Measurements from ENCODE around the gene GABRG2.

DNA sequence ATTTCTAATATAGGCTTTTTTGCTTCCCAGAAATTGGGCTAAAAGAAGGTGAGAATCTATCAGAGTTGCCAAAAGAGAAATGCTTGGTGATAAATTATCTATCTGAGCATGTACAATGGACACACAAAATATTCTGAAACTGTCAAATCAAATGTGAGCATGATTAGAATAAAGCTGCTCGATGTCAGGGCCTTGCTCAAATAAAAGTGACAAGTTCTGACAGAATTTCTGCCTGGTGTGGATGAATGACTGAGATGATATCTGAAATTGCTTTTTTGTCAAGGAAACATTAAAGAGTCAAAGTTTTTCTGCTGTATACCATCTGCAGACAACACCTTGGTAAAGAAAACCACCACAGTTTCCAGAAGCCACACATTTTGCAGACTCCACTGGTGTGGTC lies 128.8 kb downstream of the GABRG2 start:
- TF ChIP-seq, protein P1, sequence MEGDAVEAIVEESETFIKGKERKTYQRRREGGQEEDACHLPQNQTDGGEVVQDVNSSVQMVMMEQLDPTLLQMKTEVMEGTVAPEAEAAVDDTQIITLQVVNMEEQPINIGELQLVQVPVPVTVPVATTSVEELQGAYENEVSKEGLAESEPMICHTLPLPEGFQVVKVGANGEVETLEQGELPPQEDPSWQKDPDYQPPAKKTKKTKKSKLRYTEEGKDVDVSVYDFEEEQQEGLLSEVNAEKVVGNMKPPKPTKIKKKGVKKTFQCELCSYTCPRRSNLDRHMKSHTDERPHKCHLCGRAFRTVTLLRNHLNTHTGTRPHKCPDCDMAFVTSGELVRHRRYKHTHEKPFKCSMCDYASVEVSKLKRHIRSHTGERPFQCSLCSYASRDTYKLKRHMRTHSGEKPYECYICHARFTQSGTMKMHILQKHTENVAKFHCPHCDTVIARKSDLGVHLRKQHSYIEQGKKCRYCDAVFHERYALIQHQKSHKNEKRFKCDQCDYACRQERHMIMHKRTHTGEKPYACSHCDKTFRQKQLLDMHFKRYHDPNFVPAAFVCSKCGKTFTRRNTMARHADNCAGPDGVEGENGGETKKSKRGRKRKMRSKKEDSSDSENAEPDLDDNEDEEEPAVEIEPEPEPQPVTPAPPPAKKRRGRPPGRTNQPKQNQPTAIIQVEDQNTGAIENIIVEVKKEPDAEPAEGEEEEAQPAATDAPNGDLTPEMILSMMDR (conservative IDR thresholded peaks at IDR 0.05; ENCODE audit: low read depth in 2 of 2): no peak
- TF ChIP-seq, protein P2, sequence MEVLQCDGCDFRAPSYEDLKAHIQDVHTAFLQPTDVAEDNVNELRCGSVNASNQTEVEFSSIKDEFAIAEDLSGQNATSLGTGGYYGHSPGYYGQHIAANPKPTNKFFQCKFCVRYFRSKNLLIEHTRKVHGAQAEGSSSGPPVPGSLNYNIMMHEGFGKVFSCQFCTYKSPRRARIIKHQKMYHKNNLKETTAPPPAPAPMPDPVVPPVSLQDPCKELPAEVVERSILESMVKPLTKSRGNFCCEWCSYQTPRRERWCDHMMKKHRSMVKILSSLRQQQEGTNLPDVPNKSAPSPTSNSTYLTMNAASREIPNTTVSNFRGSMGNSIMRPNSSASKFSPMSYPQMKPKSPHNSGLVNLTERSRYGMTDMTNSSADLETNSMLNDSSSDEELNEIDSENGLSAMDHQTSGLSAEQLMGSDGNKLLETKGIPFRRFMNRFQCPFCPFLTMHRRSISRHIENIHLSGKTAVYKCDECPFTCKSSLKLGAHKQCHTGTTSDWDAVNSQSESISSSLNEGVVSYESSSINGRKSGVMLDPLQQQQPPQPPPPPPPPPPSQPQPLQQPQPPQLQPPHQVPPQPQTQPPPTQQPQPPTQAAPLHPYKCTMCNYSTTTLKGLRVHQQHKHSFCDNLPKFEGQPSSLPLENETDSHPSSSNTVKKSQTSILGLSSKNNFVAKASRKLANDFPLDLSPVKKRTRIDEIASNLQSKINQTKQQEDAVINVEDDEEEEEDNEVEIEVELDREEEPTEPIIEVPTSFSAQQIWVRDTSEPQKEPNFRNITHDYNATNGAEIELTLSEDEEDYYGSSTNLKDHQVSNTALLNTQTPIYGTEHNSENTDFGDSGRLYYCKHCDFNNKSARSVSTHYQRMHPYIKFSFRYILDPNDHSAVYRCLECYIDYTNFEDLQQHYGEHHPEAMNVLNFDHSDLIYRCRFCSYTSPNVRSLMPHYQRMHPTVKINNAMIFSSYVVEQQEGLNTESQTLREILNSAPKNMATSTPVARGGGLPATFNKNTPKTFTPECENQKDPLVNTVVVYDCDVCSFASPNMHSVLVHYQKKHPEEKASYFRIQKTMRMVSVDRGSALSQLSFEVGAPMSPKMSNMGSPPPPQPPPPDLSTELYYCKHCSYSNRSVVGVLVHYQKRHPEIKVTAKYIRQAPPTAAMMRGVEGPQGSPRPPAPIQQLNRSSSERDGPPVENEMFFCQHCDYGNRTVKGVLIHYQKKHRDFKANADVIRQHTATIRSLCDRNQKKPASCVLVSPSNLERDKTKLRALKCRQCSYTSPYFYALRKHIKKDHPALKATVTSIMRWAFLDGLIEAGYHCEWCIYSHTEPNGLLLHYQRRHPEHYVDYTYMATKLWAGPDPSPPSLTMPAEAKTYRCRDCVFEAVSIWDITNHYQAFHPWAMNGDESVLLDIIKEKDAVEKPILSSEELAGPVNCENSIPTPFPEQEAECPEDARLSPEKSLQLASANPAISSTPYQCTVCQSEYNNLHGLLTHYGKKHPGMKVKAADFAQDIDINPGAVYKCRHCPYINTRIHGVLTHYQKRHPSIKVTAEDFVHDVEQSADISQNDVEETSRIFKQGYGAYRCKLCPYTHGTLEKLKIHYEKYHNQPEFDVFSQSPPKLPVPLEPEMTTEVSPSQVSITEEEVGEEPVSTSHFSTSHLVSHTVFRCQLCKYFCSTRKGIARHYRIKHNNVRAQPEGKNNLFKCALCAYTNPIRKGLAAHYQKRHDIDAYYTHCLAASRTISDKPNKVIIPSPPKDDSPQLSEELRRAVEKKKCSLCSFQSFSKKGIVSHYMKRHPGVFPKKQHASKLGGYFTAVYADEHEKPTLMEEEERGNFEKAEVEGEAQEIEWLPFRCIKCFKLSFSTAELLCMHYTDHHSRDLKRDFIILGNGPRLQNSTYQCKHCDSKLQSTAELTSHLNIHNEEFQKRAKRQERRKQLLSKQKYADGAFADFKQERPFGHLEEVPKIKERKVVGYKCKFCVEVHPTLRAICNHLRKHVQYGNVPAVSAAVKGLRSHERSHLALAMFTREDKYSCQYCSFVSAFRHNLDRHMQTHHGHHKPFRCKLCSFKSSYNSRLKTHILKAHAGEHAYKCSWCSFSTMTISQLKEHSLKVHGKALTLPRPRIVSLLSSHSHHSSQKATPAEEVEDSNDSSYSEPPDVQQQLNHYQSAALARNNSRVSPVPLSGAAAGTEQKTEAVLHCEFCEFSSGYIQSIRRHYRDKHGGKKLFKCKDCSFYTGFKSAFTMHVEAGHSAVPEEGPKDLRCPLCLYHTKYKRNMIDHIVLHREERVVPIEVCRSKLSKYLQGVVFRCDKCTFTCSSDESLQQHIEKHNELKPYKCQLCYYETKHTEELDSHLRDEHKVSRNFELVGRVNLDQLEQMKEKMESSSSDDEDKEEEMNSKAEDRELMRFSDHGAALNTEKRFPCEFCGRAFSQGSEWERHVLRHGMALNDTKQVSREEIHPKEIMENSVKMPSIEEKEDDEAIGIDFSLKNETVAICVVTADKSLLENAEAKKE (CRISPR knock-in tag; IDR thresholded peaks at IDR 0.05): no peak
- TF ChIP-seq EZH2phosphoT487 (IDR thresholded peaks at IDR 0.05; ENCODE audit: unreplicated experiment): no peak
- no peak for TF ChIP-seq POLR2AphosphoS5 (IDR thresholded peaks at IDR 0.05; ENCODE audit: low read depth)
- TF ChIP-seq EZH2 (IDR thresholded peaks at IDR 0.05; ENCODE audit: low read depth, unreplicated experiment): no peak
- TF ChIP-seq CREB1 (CRISPR knock-in tag; IDR thresholded peaks at IDR 0.05; ENCODE audit: low read depth): no peak
- TF ChIP-seq JUNB (IDR thresholded peaks at IDR 0.05; ENCODE audit: unreplicated experiment): no peak
- no peak for TF ChIP-seq NANOG (IDR thresholded peaks at IDR 0.05; ENCODE audit: borderline replicate concordance)
- TF ChIP-seq, protein P3, sequence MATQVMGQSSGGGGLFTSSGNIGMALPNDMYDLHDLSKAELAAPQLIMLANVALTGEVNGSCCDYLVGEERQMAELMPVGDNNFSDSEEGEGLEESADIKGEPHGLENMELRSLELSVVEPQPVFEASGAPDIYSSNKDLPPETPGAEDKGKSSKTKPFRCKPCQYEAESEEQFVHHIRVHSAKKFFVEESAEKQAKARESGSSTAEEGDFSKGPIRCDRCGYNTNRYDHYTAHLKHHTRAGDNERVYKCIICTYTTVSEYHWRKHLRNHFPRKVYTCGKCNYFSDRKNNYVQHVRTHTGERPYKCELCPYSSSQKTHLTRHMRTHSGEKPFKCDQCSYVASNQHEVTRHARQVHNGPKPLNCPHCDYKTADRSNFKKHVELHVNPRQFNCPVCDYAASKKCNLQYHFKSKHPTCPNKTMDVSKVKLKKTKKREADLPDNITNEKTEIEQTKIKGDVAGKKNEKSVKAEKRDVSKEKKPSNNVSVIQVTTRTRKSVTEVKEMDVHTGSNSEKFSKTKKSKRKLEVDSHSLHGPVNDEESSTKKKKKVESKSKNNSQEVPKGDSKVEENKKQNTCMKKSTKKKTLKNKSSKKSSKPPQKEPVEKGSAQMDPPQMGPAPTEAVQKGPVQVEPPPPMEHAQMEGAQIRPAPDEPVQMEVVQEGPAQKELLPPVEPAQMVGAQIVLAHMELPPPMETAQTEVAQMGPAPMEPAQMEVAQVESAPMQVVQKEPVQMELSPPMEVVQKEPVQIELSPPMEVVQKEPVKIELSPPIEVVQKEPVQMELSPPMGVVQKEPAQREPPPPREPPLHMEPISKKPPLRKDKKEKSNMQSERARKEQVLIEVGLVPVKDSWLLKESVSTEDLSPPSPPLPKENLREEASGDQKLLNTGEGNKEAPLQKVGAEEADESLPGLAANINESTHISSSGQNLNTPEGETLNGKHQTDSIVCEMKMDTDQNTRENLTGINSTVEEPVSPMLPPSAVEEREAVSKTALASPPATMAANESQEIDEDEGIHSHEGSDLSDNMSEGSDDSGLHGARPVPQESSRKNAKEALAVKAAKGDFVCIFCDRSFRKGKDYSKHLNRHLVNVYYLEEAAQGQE (IDR thresholded peaks at IDR 0.05; ENCODE audit: unreplicated experiment): no peak

Measured in GM23338 (cell line).